Ovary (tissue), 1 donor: ENCODE results near the gene MRPL27.

Experiments used
- EP300 ChIP-seq: sonication (generic); formaldehyde crosslinking; IDR thresholded peaks from one replicate; pipeline ENCODE4 v1.6.1; 2017; ENCODE audit warnings: antibody characterized with exemption
- POLR2A ChIP-seq: fragments of 450-650 bp; IDR thresholded peaks from one replicate; pipeline ENCODE4 v1.6.1; 2017; ENCODE audit warnings: antibody characterized with exemption, mild to moderate bottlenecking, moderate library complexity

DNA sequence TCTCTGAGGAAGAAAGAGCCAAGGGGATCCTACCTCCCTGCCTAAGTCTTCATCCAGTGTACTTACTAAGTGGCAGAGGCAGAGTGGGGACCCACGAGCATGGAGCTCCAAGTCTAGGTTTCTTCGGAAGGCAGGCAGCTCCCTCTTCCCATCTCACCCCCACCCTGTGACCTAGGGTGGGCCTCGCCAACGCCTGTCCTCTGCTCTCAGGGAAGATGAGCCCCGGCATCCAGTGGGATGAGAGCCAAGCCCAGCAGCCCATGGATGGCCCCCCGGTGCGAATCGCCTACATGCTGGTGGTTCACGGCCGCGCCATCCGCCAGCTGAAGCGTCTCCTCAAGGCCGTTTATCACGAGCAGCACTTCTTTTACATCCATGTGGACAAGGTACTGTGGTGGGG lies 18.8 kb downstream of the MRPL27 start:
- TF ChIP-seq POLR2A (no peak), EP300 (no peak)
